Measurements from ENCODE around the gene CC2D1A.

DNA sequence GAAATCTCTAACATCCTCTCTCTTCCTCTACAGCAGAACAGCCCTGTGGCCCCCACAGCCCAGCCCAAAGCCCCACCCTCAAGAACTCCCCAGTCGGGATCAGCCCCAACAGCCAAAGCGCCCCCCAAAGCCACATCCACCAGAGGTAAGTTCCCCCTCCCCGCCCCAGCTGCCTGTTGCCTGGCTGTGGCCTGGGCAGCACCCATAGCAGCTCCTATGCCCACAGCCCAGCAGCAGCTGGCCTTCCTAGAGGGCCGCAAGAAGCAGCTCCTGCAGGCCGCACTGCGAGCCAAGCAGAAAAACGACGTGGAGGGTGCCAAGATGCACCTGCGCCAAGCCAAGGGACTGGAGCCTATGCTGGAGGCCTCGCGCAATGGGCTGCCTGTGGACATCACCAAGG is 14.5 kb downstream of the CC2D1A start:
- no peak for TF ChIP-seq POLR2A (IDR thresholded peaks at IDR 0.05)
- TF ChIP-seq, protein P1, sequence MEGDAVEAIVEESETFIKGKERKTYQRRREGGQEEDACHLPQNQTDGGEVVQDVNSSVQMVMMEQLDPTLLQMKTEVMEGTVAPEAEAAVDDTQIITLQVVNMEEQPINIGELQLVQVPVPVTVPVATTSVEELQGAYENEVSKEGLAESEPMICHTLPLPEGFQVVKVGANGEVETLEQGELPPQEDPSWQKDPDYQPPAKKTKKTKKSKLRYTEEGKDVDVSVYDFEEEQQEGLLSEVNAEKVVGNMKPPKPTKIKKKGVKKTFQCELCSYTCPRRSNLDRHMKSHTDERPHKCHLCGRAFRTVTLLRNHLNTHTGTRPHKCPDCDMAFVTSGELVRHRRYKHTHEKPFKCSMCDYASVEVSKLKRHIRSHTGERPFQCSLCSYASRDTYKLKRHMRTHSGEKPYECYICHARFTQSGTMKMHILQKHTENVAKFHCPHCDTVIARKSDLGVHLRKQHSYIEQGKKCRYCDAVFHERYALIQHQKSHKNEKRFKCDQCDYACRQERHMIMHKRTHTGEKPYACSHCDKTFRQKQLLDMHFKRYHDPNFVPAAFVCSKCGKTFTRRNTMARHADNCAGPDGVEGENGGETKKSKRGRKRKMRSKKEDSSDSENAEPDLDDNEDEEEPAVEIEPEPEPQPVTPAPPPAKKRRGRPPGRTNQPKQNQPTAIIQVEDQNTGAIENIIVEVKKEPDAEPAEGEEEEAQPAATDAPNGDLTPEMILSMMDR (IDR thresholded peaks at IDR 0.05) = no peak
